GM12872 (cell line): ENCODE results near the gene AP1G1.

Experiments
- CTCF ChIP-seq: IDR thresholded peaks from 3 replicates; pipeline ENCODE4 v1.5.1; 2011; ENCODE audit warnings: low read depth, mild to moderate bottlenecking, low read length, moderate library complexity; ENCODE audit not compliant: insufficient read depth

The AP1G1 gene

GRCh38 chr16:71737501-71737900 is 71.1 kb downstream of the AP1G1 start:
- no peak for TF ChIP-seq CTCF

GRCh38 chr16:71734511-71734910 is 74.1 kb downstream of the AP1G1 start:
- TF ChIP-seq CTCF, result no peak

GRCh38 chr16:71732587-71732986 is 76.0 kb downstream of the AP1G1 start:
- TF ChIP-seq CTCF, result no peak

- TF ChIP-seq CTCF, result no peak
Measured at GRCh38 chr16:71727551-71728324, 80.9 kb downstream of the AP1G1 start.

- no peak for TF ChIP-seq CTCF
Measured at GRCh38 chr16:71726476-71727315, 81.9 kb downstream of the AP1G1 start.

- no peak for TF ChIP-seq CTCF
Measured at GRCh38 chr16:71724320-71724751, 84.3 kb downstream of the AP1G1 start, which contains the start of gene PHLPP2. PHLPP2 (minus strand) TSS chr16:71724701; CDS start chr16:71714795, 9,906 bp downstream.

GRCh38 chr16:71723537-71724319 is 84.9 kb downstream of the AP1G1 start:
- TF ChIP-seq CTCF, result peak; percentile 20; the same call in 1 of the 3 replicates
